Upper lobe of left lung (tissue), 6 donors: ENCODE results near the gene BAG5. TPM values are rescaled to one million over a fixed set of nuclear protein-coding genes. Genes with fewer than 3 reads are reported as not detected.
A peak's percentile ranks its signal among the peaks of the same experiment; 100 is the strongest.

Source experiments
- ATAC-seq, 2 donors: fragments of 200-7000 bp; cut with Tn5 transposase; one replicate each; pipeline ENCODE4 v1.9.1; 2022; ENCODE audit warnings: mild to moderate bottlenecking in 2 of 2, moderate library complexity in 2 of 2; ENCODE audit not compliant: low FRiP score in 2 of 2
- DNase-seq, 2 donors: peaks; one replicate each; pipeline ENCODE4 v3.0.0-alpha.2; 2019 to 2020
- H3K27ac ChIP-seq, 4 donors: fragments of 200-600 bp; sonication (generic); one replicate each; pipeline ENCODE4 v1.5.1; 2016 to 2019
- H3K27me3 ChIP-seq, 4 donors: fragments of 200-600 bp; sonication (generic); one replicate each; pipeline ENCODE4 v1.5.1; 2017 to 2019
- H3K36me3 ChIP-seq, 4 donors: fragments of 200-600 bp; sonication (generic); one replicate each; pipeline ENCODE4 v1.5.1; 2016 to 2019
- H3K4me1 ChIP-seq, 4 donors: fragments of 200-600 bp; sonication (generic); one replicate each; pipeline ENCODE4 v1.5.1; 2018 to 2019
- H3K4me3 ChIP-seq, 4 donors: fragments of 200-600 bp; sonication (generic); one replicate each; pipeline ENCODE4 v1.5.1; 2017 to 2019; ENCODE audit warnings: mild to moderate bottlenecking in 2 of 4, moderate library complexity in 1 of 4
- H3K9me3 ChIP-seq, 4 donors: fragments of 200-600 bp; sonication (generic); one replicate each; pipeline ENCODE4 v1.5.1; 2018 to 2019
- EP300 ChIP-seq, 4 donors: sonication (generic); formaldehyde crosslinking; IDR thresholded peaks; one replicate each; pipeline ENCODE4 v1.5.1; 2017; ENCODE audit warnings: antibody characterized with exemption in 4 of 4, control low read depth in 2 of 4
- POLR2A ChIP-seq, 4 donors: fragments of 450-650 bp; IDR thresholded peaks; one replicate each; pipeline ENCODE4 v1.5.1; 2016 to 2017; ENCODE audit warnings: antibody characterized with exemption in 4 of 4, mild to moderate bottlenecking in 2 of 4
- POLR2AphosphoS5 ChIP-seq, 2 donors: sonication (generic); formaldehyde crosslinking; IDR thresholded peaks; one replicate each; pipeline ENCODE4 v1.5.1; 2017; ENCODE audit warnings: antibody characterized with exemption in 2 of 2
- WGBS, 2 donors: methylation state at CpG; one replicate each; pipeline ENCODE4 v1.1.5; 2017 to 2018; 5-methylcytosine and 5-hydroxymethylcytosine counted together
- total RNA-seq, 6 donors: library from RNA; depleted of rRNA in 4 of 6; stranded (reverse); fragments of >200 nt in 4 of 6; gene quantifications; one replicate each; pipeline versions ENCODE4 v1.1.0 to v1.2.1, GENCODE V29; 2016 to 2021
- TF ChIP-seq, protein P1 (sequence below), 6 experiments: fragments of 450-650 bp in 4 of 6; fragments of 200-600 bp in 2 of 6; sonication (generic) in 2 of 6; IDR thresholded peaks; one replicate each; pipeline ENCODE4 v1.5.1; 2016 to 2019; ENCODE audit warnings: antibody characterized with exemption in 6 of 6
- donor health status: DM: no; HTN: no; CAD: no; lungs with moderate emphysema.
- donor health status: DM: no; HTN: yes; CAD: no; lungs with severe emphysema.

The BAG5 gene
- total RNA-seq, 6 donors from 2014 or later, result 12.6 to 36.9 (median 27.1) TPM

DNA sequence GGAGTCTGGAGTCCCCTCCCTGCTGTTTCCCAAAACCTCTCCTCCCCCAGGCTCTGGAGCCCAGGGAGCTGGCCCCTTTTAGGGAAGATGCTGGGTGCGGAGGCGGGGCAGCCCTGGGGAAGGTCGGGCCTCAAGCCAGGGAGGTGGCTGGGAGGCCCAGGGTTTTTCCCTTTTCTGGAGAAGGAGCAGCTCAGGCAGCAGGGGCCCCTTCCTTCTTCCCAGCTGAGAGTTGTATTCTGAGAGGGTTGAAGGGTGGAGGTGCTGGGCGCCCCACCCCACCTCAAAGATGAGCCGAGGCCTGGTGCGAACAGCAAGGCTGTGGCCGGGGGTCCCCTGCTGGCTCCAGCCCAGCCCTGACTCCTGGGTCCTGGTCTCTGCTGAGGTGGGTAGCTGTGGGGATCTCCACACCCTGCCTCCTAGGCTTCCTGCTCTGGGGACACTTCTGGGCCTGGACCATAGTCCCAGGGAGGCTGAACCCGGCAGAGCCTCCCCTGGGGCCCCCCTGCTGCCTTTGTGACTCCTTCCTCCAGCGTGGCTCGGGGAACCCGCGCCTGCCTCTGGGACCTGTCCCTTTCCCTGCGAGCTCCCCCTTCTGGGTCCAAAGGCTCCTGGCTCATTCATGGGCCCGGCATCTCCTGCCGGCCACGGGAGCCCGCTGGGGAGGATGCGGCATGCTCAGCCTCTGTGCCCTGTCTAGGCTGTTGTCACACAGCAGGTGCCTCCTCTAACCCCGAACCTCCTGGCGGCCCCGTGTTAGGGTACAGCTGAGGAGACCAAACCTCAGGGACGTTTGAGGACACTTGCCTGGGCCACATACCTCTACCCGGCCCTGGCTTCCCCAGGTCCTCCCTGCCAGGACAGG, 29.1 kb downstream of the BAG5 start:
- peaks cover 0 to 41% (median 21%) of the 10 kb centered on the region in 4 donors for H3K36me3 ChIP-seq
- ATAC-seq (no peak), DNase-seq (peak in 1 of 2 donors; percentile 79)
- H3K4me3 ChIP-seq, result no peak overlapping the region
- 82 to 90% methylated on average over 16 to 21 of the region's 23 CpGs for WGBS, 2 donors
- TF ChIP-seq, protein P1, sequence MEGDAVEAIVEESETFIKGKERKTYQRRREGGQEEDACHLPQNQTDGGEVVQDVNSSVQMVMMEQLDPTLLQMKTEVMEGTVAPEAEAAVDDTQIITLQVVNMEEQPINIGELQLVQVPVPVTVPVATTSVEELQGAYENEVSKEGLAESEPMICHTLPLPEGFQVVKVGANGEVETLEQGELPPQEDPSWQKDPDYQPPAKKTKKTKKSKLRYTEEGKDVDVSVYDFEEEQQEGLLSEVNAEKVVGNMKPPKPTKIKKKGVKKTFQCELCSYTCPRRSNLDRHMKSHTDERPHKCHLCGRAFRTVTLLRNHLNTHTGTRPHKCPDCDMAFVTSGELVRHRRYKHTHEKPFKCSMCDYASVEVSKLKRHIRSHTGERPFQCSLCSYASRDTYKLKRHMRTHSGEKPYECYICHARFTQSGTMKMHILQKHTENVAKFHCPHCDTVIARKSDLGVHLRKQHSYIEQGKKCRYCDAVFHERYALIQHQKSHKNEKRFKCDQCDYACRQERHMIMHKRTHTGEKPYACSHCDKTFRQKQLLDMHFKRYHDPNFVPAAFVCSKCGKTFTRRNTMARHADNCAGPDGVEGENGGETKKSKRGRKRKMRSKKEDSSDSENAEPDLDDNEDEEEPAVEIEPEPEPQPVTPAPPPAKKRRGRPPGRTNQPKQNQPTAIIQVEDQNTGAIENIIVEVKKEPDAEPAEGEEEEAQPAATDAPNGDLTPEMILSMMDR (IDR thresholded peaks at IDR 0.05), result no peak
- TF ChIP-seq EP300 (IDR thresholded peaks at IDR 0.05) (no peak), POLR2A (IDR thresholded peaks at IDR 0.05) (no peak), POLR2AphosphoS5 (IDR thresholded peaks at IDR 0.05) (no peak)
- peaks cover 16 to 27% (median 17%) of the 10 kb centered on the region in 4 donors for H3K4me1 ChIP-seq
- no peak overlapping the region for H3K27ac ChIP-seq
- no peaks in the 10 kb centered on the region for H3K9me3 ChIP-seq
- no peaks in the 10 kb centered on the region for H3K27me3 ChIP-seq

DNA sequence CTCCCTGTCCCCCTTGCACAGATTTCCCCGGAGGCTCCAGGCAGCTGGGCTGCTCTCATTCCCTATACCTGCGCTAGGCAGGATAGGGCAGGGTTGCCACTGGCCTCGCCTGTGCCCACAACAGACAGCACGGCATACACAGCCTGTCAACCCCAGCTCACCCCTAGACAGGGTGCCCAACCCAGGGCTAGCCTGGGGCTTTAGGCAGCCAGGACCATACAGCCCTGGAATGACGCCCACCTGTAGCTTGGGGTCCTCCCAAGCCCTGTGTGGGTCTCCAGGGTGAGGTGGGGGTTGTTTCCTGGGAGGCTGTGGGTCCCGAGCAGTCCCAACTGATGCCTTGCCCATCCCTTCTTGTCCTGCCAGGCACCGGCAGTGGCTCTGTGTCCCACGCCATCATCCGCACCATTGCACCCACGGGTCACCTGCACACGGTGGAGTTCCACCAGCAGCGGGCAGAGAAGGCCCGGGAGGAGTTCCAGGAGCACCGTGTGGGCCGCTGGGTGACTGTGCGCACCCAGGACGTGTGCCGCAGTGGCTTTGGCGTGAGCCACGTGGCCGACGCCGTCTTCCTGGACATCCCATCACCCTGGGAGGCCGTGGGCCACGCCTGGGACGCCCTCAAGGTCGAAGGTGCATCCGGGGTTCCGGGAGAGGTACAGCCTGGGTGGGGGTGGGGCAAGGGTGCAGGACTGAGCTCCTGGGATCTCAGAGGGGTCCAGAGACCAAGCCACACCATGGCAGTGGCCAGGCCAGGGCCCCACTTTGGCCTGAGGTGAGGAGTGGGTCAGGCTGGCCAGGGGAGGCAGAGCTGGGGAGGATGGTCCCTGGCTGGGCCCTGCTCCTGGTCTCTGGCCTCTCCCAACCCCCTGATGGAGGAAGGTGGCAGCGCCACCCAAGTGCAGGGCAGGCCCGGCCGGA, 30.0 kb downstream of the BAG5 start:
- Histone ChIP-seq H3K36me3 (peaks cover 0 to 41% (median 21%) of the 10 kb centered on the region in 4 donors), H3K27ac (no peak overlapping the region), H3K9me3 (no peaks in the 10 kb centered on the region), H3K27me3 (no peaks in the 10 kb centered on the region), H3K4me1 (peaks cover 25 to 36% (median 26%) of the 10 kb centered on the region in 4 donors), H3K4me3 (no peak overlapping the region)
- ATAC-seq, result no peak
- WGBS, 2 donors, result 92 to 93% methylated on average over 7 to 31 of the region's 32 CpGs
- DNase-seq, result peak in 1 of 2 donors; percentile 81
- no peak for TF ChIP-seq POLR2A (IDR thresholded peaks at IDR 0.05)
- no peak for TF ChIP-seq EP300 (IDR thresholded peaks at IDR 0.05)
- TF ChIP-seq, protein P1 (IDR thresholded peaks at IDR 0.05), result no peak
- no peak for TF ChIP-seq POLR2AphosphoS5 (IDR thresholded peaks at IDR 0.05)

DNA sequence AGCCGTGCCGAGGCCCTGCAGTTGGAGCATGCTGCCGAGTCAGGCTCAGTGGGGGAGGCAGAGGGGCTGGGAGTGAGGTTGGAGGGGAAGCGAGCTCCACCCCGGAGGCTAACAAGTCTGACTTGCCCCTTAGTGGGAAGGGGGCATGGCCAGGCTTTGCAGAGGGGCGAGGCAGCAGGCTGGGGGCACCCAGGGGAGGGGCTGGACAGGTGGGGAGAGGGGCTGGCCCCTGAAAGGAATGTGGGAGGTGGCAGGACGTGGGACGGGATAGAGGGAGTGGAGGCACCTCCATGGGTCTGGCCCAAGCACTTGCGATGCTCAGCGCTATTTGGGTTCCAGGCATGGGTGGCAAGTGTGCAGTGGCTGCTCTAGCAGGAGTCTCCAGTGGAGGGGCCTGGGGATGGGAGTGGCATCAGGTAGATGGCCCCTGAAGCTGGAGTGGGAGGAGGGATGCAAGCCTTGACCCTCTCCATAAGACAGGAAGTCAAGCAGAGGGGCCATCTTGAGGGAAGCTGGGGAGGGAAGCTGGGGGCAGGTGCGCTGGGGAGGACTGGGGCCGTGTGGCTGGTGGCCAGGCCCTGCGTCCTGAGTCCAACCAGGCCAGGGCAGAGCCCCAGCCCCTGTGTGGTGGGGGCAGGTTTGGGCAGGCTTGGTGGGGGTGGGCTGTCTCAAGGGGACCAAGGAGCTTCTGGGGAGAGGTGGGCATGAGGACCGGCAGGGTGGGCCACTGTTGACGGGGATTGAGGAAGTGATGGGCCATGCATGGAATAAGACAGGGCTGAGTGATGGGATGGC, 30.8 kb downstream of the BAG5 start:
- H3K27ac ChIP-seq, result no peak overlapping the region
- H3K36me3 ChIP-seq, result peaks cover 0 to 41% (median 21%) of the 10 kb centered on the region in 4 donors
- TF ChIP-seq, protein P1 (IDR thresholded peaks at IDR 0.05), result no peak
- TF ChIP-seq POLR2A (IDR thresholded peaks at IDR 0.05) (no peak), POLR2AphosphoS5 (IDR thresholded peaks at IDR 0.05) (no peak), EP300 (IDR thresholded peaks at IDR 0.05) (no peak)
- no peaks in the 10 kb centered on the region for H3K9me3 ChIP-seq
- no peaks in the 10 kb centered on the region for H3K27me3 ChIP-seq
- ATAC-seq (no peak), DNase-seq (no peak)
- H3K4me3 ChIP-seq, result no peak overlapping the region
- H3K4me1 ChIP-seq, result peaks cover 26 to 44% (median 30%) of the 10 kb centered on the region in 4 donors
- 91 to 94% methylated on average over 13 to 15 of the region's 15 CpGs for WGBS, 2 donors

DNA sequence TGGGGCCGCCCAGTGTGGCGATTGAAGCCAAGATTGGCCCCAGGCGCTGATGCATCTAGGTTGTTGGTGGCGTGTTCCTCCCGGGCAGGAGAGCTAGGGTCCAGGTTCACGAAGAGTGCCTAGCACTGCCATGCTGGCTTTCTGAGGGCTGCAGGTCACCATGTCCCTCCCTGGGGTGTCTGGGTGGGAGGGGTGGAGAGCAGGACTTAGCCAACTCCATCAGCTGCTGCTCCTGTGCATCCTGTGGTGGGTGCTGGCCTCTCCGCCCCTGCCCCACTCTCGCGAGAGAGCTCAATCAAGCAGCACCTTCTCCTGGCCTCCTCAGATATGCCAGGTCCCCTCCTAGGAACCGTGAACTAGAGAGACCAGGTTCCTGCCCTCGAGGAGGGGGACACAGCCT, 31.6 kb downstream of the BAG5 start:
- ATAC-seq, result no peak
- no peak for DNase-seq
- Histone ChIP-seq H3K27ac (no peak overlapping the region), H3K36me3 (peaks cover 0 to 41% (median 20%) of the 10 kb centered on the region in 4 donors), H3K4me1 (peaks cover 26 to 50% (median 33%) of the 10 kb centered on the region in 4 donors), H3K4me3 (no peak overlapping the region), H3K27me3 (no peaks in the 10 kb centered on the region), H3K9me3 (no peaks in the 10 kb centered on the region)
- WGBS, 2 donors, result 89 to 90% methylated on average over 3 to 11 of the region's 11 CpGs
- TF ChIP-seq, protein P1 (IDR thresholded peaks at IDR 0.05), result no peak
- no peak for TF ChIP-seq POLR2AphosphoS5 (IDR thresholded peaks at IDR 0.05)
- no peak for TF ChIP-seq POLR2A (IDR thresholded peaks at IDR 0.05)
- no peak for TF ChIP-seq EP300 (IDR thresholded peaks at IDR 0.05)
